ENCODE measurements around the gene PPP2R2C. TPM values are rescaled to one million over a fixed set of nuclear protein-coding genes. Genes with fewer than 3 reads are reported as not detected.

PPP2R2C gene
- total and polyA plus RNA-seq, 3 experiments from 2014 or later: not detected

GRCh38 chr4:6469144-6469543 is 3.3 kb downstream of the PPP2R2C start:
- no peaks in the 10 kb centered on the region for H3K36me3 ChIP-seq (ENCODE audit: insufficient read depth, low read length)
- peaks cover 0 to 1% (median 0%) of the 10 kb centered on the region in 5 donors for H3K9me3 Mint-ChIP-seq
- no peaks in the 10 kb centered on the region for H3K4me1 ChIP-seq (ENCODE audit: insufficient read depth, low read length)
- DNase-seq: no peak
- H3K27me3 Mint-ChIP-seq: peaks cover 30 to 71% of the 10 kb centered on the region in 2 donors
- ChIA-PET POLR2A (no interaction called here), CTCF (no interaction called here)
- H3K9me3 ChIP-seq (ENCODE audit: low read length): no peaks in the 10 kb centered on the region
- H3K27ac Mint-ChIP-seq: peak overlapping the region in 1 of 8 donors; percentile 5
- peak overlapping the region in 3 of 7 donors; percentile 5 to 59 (median 55) for H3K4me3 Mint-ChIP-seq
- no peaks in the 10 kb centered on the region for H3K36me3 Mint-ChIP-seq
- peaks cover 16% of the 10 kb centered on the region for H3K27me3 ChIP-seq (ENCODE audit: insufficient read depth, low read length, poor library complexity, severe bottlenecking)
- no peak overlapping the region for H3K27ac ChIP-seq (ENCODE audit: low read depth, low read length)
- H3K4me1 Mint-ChIP-seq: peaks cover 0 to 10% (median 5%) of the 10 kb centered on the region in 3 donors
- no peak overlapping the region for H3K4me3 ChIP-seq (ENCODE audit: low read length)

- peaks cover 27 to 71% of the 10 kb centered on the region in 2 donors for H3K27me3 Mint-ChIP-seq
- POLR2A ChIA-PET: no interaction called here
- H3K36me3 ChIP-seq (ENCODE audit: insufficient read depth, low read length): no peaks in the 10 kb centered on the region
Observed at GRCh38 chr4:6468376-6468775, 4.0 kb downstream of the PPP2R2C start.

GRCh38 chr4:6467600-6467999 is 4.8 kb downstream of the PPP2R2C start:
- H3K4me1 Mint-ChIP-seq: peaks cover 0 to 6% (median 5%) of the 10 kb centered on the region in 3 donors
- POLR2A ChIA-PET: no interaction called here
- CTCF ChIA-PET: no interaction called here

More at GRCh38 chr4:6468376-6468775, 4.0 kb downstream of the PPP2R2C start:
- Mint-ChIP-seq H3K4me1 (peaks cover 0 to 10% (median 5%) of the 10 kb centered on the region in 3 donors), H3K36me3 (no peaks in the 10 kb centered on the region), H3K4me3 (no peak overlapping the region), H3K9me3 (peaks cover 0 to 1% (median 0%) of the 10 kb centered on the region in 5 donors), H3K27ac (peak overlapping the region in 1 of 8 donors; percentile 19)
- no peaks in the 10 kb centered on the region for H3K4me1 ChIP-seq (ENCODE audit: insufficient read depth, low read length)
- H3K9me3 ChIP-seq (ENCODE audit: low read length): no peaks in the 10 kb centered on the region
- H3K27ac ChIP-seq (ENCODE audit: low read depth, low read length): no peak overlapping the region
- no peak for DNase-seq
- CTCF ChIA-PET: no interaction called here
- H3K27me3 ChIP-seq (ENCODE audit: insufficient read depth, low read length, poor library complexity, severe bottlenecking): peaks cover 13% of the 10 kb centered on the region
- H3K4me3 ChIP-seq (ENCODE audit: low read length): no peak overlapping the region

GRCh38 chr4:6466756-6467381 is 5.5 kb downstream of the PPP2R2C start:
- H3K9me3 Mint-ChIP-seq: peaks cover 0 to 1% (median 0%) of the 10 kb centered on the region in 5 donors
- peaks cover 0 to 6% (median 5%) of the 10 kb centered on the region in 3 donors for H3K4me1 Mint-ChIP-seq
- H3K36me3 ChIP-seq (ENCODE audit: insufficient read depth, low read length): no peaks in the 10 kb centered on the region
- H3K27me3 Mint-ChIP-seq: peaks cover 26 to 71% of the 10 kb centered on the region in 2 donors
- DNase-seq: no peak
- H3K36me3 Mint-ChIP-seq: no peaks in the 10 kb centered on the region
- H3K4me3 Mint-ChIP-seq: no peak overlapping the region
- H3K27ac ChIP-seq (ENCODE audit: low read depth, low read length): no peak overlapping the region
- CTCF ChIA-PET: no interaction called here
- POLR2A ChIA-PET: no interaction called here
- H3K9me3 ChIP-seq (ENCODE audit: low read length): no peaks in the 10 kb centered on the region
- no peak overlapping the region for H3K4me3 ChIP-seq (ENCODE audit: low read length)
- H3K27ac Mint-ChIP-seq: no peak overlapping the region
- H3K27me3 ChIP-seq (ENCODE audit: insufficient read depth, low read length, poor library complexity, severe bottlenecking): peaks cover 11% of the 10 kb centered on the region
- no peaks in the 10 kb centered on the region for H3K4me1 ChIP-seq (ENCODE audit: insufficient read depth, low read length)

More at GRCh38 chr4:6467600-6467999, 4.8 kb downstream of the PPP2R2C start:
- no peak overlapping the region for H3K27ac ChIP-seq (ENCODE audit: low read depth, low read length)
- DNase-seq: no peak
- no peak overlapping the region for H3K4me3 ChIP-seq (ENCODE audit: low read length)
- Mint-ChIP-seq H3K9me3 (peaks cover 0 to 1% (median 0%) of the 10 kb centered on the region in 5 donors), H3K27me3 (peaks cover 24 to 67% of the 10 kb centered on the region in 2 donors), H3K27ac (peak overlapping the region in 1 of 8 donors; percentile 21), H3K4me3 (no peak overlapping the region), H3K36me3 (no peaks in the 10 kb centered on the region)
- no peaks in the 10 kb centered on the region for H3K9me3 ChIP-seq (ENCODE audit: low read length)
- no peaks in the 10 kb centered on the region for H3K4me1 ChIP-seq (ENCODE audit: insufficient read depth, low read length)
- peaks cover 11% of the 10 kb centered on the region for H3K27me3 ChIP-seq (ENCODE audit: insufficient read depth, low read length, poor library complexity, severe bottlenecking)
- no peaks in the 10 kb centered on the region for H3K36me3 ChIP-seq (ENCODE audit: insufficient read depth, low read length)

DNA sequence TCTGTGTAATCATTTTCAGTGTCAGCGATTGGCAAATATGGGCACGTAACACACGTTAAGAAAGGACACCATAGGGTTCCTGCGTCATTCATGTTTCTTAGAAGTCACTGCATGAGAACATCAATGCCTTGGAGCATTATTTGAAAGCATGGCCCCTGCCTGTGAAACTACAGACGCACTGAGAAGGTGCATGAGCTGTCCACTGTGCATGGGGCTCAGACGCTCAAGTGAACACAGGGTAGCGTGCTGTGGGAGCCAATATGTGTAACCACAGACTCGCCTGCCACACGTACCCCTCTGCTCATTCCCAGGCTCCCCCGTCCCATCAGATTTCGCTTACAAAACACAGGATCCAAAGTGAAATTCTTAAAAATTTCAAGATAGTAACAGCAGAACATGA is 6.5 kb downstream of the PPP2R2C start:
- H3K4me3 Mint-ChIP-seq: no peak overlapping the region
- no peak overlapping the region for H3K27ac Mint-ChIP-seq
- peaks cover 29 to 80% of the 10 kb centered on the region in 2 donors for H3K27me3 Mint-ChIP-seq
- no peak for DNase-seq
- Histone ChIP-seq H3K9me3 (ENCODE audit: low read length) (no peaks in the 10 kb centered on the region), H3K27ac (ENCODE audit: low read depth, low read length) (no peak overlapping the region), H3K36me3 (ENCODE audit: insufficient read depth, low read length) (no peaks in the 10 kb centered on the region), H3K4me3 (ENCODE audit: low read length) (no peak overlapping the region), H3K27me3 (ENCODE audit: insufficient read depth, low read length, poor library complexity, severe bottlenecking) (peaks cover 12% of the 10 kb centered on the region), H3K4me1 (ENCODE audit: insufficient read depth, low read length) (no peaks in the 10 kb centered on the region)
- CTCF ChIA-PET: no interaction called here
- H3K36me3 Mint-ChIP-seq: no peaks in the 10 kb centered on the region
- peaks cover 0 to 1% (median 0%) of the 10 kb centered on the region in 5 donors for H3K9me3 Mint-ChIP-seq
- H3K4me1 Mint-ChIP-seq: peaks cover 0 to 6% (median 5%) of the 10 kb centered on the region in 3 donors
- POLR2A ChIA-PET: no interaction called here

DNA sequence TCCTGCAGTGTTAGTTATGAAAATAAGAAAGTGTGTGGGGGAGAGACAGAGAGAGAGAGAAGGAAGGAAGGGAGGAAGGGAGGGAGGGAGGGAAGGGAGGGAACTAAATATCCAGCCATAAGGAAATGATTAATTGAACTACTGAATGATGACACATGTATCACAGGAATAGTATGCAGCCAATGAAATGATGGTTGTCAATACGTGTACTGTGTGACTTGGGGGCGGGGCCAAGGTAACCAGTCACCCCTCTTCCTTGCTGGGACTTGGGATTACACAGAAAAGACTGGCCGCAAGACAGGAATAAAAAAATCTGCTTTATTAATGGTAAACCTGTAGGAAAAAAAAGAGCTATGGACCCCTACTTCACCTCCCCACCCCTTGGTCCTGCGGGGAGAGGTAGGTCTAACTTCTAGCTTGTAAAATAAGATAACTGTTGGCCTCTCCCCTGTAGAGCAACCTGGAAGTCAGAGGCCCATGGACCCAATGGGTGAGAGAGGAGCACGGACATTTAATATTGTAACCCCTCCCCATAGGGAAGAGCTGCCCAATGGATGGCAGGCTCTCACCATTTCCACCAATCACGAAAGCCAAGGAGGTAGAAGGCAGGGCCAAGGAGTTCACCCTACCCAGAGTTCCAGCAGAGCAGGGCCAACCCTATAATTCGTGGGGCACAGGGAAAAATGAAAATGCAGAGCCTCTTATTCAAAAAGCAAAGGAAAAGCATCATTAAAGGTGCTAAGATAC is 7.4 kb downstream of the PPP2R2C start:
- Mint-ChIP-seq H3K27me3 (peaks cover 32 to 81% of the 10 kb centered on the region in 2 donors), H3K27ac (no peak overlapping the region), H3K36me3 (no peaks in the 10 kb centered on the region), H3K4me1 (peaks cover 0 to 1% (median under 1%) of the 10 kb centered on the region in 3 donors), H3K4me3 (no peak overlapping the region), H3K9me3 (peaks cover 0 to 1% (median 0%) of the 10 kb centered on the region in 5 donors)
- DNase-seq: no peak
- no peak overlapping the region for H3K4me3 ChIP-seq (ENCODE audit: low read length)
- POLR2A ChIA-PET: no interaction called here
- CTCF ChIA-PET: no interaction called here
- H3K27me3 ChIP-seq (ENCODE audit: insufficient read depth, low read length, poor library complexity, severe bottlenecking): peaks cover 11% of the 10 kb centered on the region
- H3K36me3 ChIP-seq (ENCODE audit: insufficient read depth, low read length): no peaks in the 10 kb centered on the region
- H3K4me1 ChIP-seq (ENCODE audit: insufficient read depth, low read length): no peaks in the 10 kb centered on the region
- H3K27ac ChIP-seq (ENCODE audit: low read depth, low read length): no peak overlapping the region
- H3K9me3 ChIP-seq (ENCODE audit: low read length): no peaks in the 10 kb centered on the region

DNA sequence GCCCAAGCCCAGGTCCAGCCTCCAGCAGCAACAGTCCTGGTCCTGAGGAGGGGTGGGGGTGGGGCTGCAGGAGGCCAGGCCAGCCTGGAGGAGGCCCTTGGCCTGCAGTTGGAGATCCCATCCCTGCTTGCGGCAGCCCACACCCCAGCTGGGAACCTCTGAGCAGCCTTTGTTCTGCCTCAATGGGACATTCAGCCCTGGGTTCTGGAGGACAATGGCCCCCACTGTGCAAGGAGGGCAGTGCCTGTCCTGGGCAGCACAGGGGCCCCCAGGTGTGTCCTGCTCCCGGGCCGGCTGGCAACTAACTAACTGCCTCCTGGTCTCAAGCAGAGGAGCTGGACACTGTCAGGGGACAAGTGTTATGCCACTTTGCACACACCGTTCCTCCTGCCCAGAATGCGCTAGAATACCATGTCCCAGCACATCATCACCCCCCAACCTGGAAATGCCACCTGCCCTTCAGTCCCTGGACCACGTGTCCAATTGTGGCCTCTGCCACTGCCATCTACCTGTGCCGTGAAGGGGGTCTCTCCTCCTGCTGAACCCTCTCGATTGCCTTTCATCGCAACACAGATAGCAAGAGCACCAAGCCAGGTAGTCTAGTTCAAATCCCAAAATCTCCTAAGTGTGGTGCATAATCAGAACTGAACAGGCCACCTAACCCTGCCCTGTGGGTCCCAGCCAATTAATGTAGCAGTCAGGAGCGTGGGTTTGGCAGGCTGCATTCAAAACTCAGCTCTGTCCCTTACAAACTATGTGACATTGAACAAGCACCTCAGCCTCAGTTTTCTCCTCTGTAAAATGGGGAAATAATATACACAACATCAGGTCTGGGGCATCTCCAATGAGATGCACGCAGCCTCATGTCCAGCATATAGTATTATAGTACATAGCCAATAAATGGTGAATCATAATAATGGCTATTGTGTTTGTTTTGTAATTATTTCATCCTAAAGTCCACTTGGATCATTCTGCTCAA is 8.8 kb downstream of the PPP2R2C start:
- ChIA-PET POLR2A (no interaction called here), CTCF (no interaction called here)
- H3K4me1 Mint-ChIP-seq: no peaks in the 10 kb centered on the region
- peaks cover 5% of the 10 kb centered on the region for H3K27me3 ChIP-seq (ENCODE audit: insufficient read depth, low read length, poor library complexity, severe bottlenecking)
- H3K27ac Mint-ChIP-seq: no peak overlapping the region
- DNase-seq: no peak
- no peaks in the 10 kb centered on the region for H3K9me3 ChIP-seq (ENCODE audit: low read length)
- peaks cover 22 to 74% of the 10 kb centered on the region in 2 donors for H3K27me3 Mint-ChIP-seq
- H3K9me3 Mint-ChIP-seq: peaks cover 0 to 6% (median 3%) of the 10 kb centered on the region in 5 donors
- no peak overlapping the region for H3K4me3 ChIP-seq (ENCODE audit: low read length)
- no peaks in the 10 kb centered on the region for H3K36me3 ChIP-seq (ENCODE audit: insufficient read depth, low read length)
- H3K4me3 Mint-ChIP-seq: no peak overlapping the region
- no peaks in the 10 kb centered on the region for H3K36me3 Mint-ChIP-seq
- no peak overlapping the region for H3K27ac ChIP-seq (ENCODE audit: low read depth, low read length)
- no peaks in the 10 kb centered on the region for H3K4me1 ChIP-seq (ENCODE audit: insufficient read depth, low read length)
